GM23248 (cell line): Measurements from ENCODE around the gene ENOX1.

Experiments
- EZH2 ChIP-seq: fragments of 200-600 bp; sonication (generic); IDR thresholded peaks from 2 replicates; pipeline ENCODE4 v1.6.1; 2018; ENCODE audit warnings: antibody characterized with exemption, mild to moderate bottlenecking; ENCODE audit not compliant: insufficient read depth, poor library complexity, severe bottlenecking
- EZH2phosphoT487 ChIP-seq: fragments of 200-600 bp; sonication (generic); IDR thresholded peaks from 2 replicates; pipeline ENCODE4 v1.6.1; 2018; ENCODE audit warnings: antibody characterized with exemption, moderate library complexity, mild to moderate bottlenecking, low read depth; ENCODE audit not compliant: insufficient read depth

- no peak for TF ChIP-seq EZH2
- no peak for TF ChIP-seq EZH2phosphoT487
Observed at GRCh38 chr13:43558939-43559338, 227.8 kb downstream of the ENOX1 start.
